ENCODE results near the gene CABP5. TPM values are rescaled to one million over a fixed set of nuclear protein-coding genes. Genes with fewer than 3 reads are reported as not detected.
"Not testable (repeated sequence)": the region's sequence is repeated elsewhere in the genome, so short reads cannot be mapped to it uniquely, and the experiment has no call there.

CABP5 gene
- not detected for total RNA-seq
- long read RNA-seq: 0 reads

- intact Hi-C loops (cut with DNase I): no loop called here
- no peak for DNase-seq (ENCODE audit: low spot score)
Measured at GRCh38 chr19:48043675-48044258, at the start of gene CABP5. CABP5 (minus strand) TSS chr19:48044079; CDS start chr19:48043922, 157 bp downstream.

- DNase-seq (ENCODE audit: low spot score); intact Hi-C loops (cut with DNase I): not testable (repeated sequence)
Measured at GRCh38 chr19:48091111-48091718, 47.3 kb upstream of the CABP5 start.

- intact Hi-C loops (cut with DNase I): no loop called here
- DNase-seq (ENCODE audit: low spot score): no peak
Measured at GRCh38 chr19:48090281-48090802, 46.5 kb upstream of the CABP5 start.

DNA sequence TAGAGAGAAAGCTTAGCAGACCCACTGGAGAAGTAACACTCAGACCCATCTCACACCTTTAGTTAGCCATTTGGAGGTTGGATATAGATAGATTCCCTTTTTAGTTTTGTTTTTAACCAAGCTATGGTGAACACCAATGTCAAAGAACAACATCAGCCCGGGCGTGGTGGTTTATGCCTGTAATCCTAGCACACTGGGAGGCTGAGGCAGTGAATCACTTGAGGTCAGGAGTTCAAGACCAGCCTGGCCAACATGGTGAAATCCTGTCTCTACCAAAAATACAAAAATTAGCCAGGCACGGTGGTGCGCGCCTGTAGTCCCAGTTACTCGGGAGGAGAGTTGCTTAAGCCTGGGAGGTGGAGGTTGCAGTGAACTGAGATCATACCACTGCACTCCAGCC, 45.1 kb upstream of the CABP5 start:
- DNase-seq (ENCODE audit: low spot score); intact Hi-C loops (cut with DNase I): not testable (repeated sequence)

- intact Hi-C loops (cut with DNase I): no loop called here
- no peak for DNase-seq (ENCODE audit: low spot score)
Measured at GRCh38 chr19:48085904-48086864, 42.3 kb upstream of the CABP5 start.

GRCh38 chr19:48085076-48085475, 41.2 kb upstream of the CABP5 start:
- no peak for DNase-seq (ENCODE audit: low spot score)
- intact Hi-C loops (cut with DNase I): no loop called here

- no peak for DNase-seq (ENCODE audit: low spot score)
- intact Hi-C loops (cut with DNase I): no loop called here
Measured at GRCh38 chr19:48081106-48081505, 37.2 kb upstream of the CABP5 start.

GRCh38 chr19:48070177-48070769, 26.4 kb upstream of the CABP5 start:
- DNase-seq (ENCODE audit: low spot score); intact Hi-C loops (cut with DNase I): not testable (repeated sequence)

GRCh38 chr19:48069435-48069834, 25.6 kb upstream of the CABP5 start:
- no peak for DNase-seq (ENCODE audit: low spot score)
- intact Hi-C loops (cut with DNase I): no loop called here

GRCh38 chr19:48064509-48064908, 20.6 kb upstream of the CABP5 start:
- no peak for DNase-seq (ENCODE audit: low spot score)
- intact Hi-C loops (cut with DNase I): no loop called here

- DNase-seq (ENCODE audit: low spot score): no peak
- intact Hi-C loops (cut with DNase I): no loop called here
Measured at GRCh38 chr19:48061401-48062344, 17.8 kb upstream of the CABP5 start.

- DNase-seq (ENCODE audit: low spot score): no peak
- intact Hi-C loops (cut with DNase I): no loop called here
Measured at GRCh38 chr19:48060381-48060780, 16.5 kb upstream of the CABP5 start.

- no peak for DNase-seq (ENCODE audit: low spot score)
- intact Hi-C loops (cut with DNase I): no loop called here
Measured at GRCh38 chr19:48059331-48059730, 15.5 kb upstream of the CABP5 start.

- intact Hi-C loops (cut with DNase I): no loop called here
- no peak for DNase-seq (ENCODE audit: low spot score)
Measured at GRCh38 chr19:48053856-48054255, 10.0 kb upstream of the CABP5 start.

DNA sequence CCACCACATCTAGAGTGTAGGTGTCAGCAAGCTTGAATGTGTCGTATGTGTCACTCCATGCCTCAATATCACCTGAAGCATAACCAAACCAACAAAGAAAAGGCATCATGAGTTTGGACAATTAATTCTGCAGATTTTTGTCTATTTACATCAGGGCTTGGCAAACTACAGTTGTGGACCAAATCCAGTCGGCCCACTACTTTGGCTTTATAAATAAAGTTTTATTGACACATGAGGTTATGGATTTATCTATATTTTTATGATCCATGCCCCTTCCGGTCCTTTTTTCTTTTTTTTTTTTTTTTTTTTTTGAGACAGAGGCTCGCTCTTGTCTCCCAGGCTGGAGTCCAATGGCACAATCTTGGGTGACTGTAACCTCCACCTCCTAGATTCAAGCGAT, 9.2 kb upstream of the CABP5 start:
- no peak for DNase-seq (ENCODE audit: low spot score)
- intact Hi-C loops (cut with DNase I): no loop called here

DNA sequence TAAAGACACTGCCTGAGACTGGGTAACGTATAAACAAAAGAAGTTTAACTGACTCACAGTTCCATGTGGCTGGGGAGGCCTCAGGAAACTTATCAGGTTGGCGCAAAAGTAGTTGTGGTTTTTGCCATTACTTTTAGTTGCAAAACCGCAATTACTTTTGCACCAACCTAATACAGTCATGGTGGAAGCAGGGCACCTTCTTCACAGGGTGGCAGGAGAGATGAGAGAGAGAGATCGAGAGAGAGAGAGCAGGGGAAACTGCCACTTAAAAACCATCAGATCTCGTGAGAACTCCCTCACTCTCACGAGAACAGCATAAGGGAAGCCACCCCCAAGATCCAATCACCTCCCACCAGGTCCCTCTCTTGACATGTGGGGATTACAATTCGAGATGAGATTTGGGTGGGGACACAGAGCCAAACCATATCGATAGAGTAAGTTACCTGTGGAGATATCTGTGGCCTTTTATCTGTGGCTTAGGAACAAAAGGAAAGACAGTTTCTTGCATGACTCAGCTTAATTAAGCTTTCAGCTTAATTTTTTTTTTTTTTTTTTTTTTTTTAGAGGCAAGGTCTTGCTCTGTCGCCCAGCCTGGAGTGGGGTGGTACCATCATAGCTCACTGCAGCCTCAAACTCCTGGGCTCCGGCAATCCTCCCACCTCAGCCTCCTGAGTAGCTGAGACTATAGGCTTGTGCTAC, 7.6 kb upstream of the CABP5 start:
- DNase-seq (ENCODE audit: low spot score): no peak
- intact Hi-C loops (cut with DNase I): no loop called here

- intact Hi-C loops (cut with DNase I): no loop called here
- DNase-seq (ENCODE audit: low spot score): no peak
Measured at GRCh38 chr19:48044561-48044960, 682 bp upstream of the CABP5 start.

GRCh38 chr19:48041877-48042580, 1.9 kb downstream of the CABP5 start:
- DNase-seq (ENCODE audit: low spot score): no peak
- intact Hi-C loops (cut with DNase I): no loop called here
